ENCODE data around the gene IGSF21.

The IGSF21 gene

DNA sequence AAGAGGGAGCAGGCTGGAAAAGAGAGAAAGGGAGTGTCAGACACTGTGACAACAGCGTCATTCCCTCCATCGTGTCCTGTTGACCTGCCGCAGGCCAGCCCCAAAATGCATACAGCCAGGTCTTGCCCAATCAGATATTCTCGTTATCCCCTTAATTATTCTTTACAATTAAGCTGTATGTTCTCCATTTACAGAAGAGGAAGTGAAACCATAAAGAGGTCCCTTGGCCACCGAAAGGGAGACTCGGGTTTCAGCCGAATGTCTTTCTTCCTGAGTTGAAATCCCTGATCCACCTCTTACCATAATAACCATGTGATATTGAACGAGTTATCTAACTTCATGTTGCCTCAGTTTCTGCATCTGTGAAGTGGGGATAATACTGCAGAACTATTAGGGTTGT lies 70.5 kb downstream of the IGSF21 start:
- TF ChIP-seq GATA2 (IDR thresholded peaks at IDR 0.05; ENCODE audit: low read depth, low read length) (no peak), GATA3 (IDR thresholded peaks at IDR 0.05; ENCODE audit: low read depth, low read length) (no peak)

DNA sequence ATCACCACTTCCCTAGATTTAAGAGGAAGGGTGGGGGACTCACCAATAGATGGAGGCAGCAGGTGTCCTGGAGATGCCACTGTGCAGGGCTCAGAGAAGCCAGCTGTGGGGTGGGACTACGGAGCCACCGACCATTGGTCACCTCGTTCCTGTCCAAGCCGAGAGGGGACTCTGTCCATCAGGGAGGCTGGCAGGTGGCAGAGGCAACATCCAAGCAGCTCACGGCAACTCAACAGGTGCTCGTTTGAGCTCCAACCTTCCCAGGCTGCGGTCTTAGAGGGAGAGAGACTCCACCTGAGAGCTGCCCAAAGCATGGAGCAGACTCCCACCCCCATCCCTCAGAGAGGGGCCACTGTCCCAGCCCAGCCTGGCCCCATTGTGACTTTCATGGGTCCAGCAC lies 71.4 kb downstream of the IGSF21 start:
- no peak for TF ChIP-seq GATA2 (IDR thresholded peaks at IDR 0.05; ENCODE audit: low read depth, low read length)
- no peak for TF ChIP-seq GATA3 (IDR thresholded peaks at IDR 0.05; ENCODE audit: low read depth, low read length)

DNA sequence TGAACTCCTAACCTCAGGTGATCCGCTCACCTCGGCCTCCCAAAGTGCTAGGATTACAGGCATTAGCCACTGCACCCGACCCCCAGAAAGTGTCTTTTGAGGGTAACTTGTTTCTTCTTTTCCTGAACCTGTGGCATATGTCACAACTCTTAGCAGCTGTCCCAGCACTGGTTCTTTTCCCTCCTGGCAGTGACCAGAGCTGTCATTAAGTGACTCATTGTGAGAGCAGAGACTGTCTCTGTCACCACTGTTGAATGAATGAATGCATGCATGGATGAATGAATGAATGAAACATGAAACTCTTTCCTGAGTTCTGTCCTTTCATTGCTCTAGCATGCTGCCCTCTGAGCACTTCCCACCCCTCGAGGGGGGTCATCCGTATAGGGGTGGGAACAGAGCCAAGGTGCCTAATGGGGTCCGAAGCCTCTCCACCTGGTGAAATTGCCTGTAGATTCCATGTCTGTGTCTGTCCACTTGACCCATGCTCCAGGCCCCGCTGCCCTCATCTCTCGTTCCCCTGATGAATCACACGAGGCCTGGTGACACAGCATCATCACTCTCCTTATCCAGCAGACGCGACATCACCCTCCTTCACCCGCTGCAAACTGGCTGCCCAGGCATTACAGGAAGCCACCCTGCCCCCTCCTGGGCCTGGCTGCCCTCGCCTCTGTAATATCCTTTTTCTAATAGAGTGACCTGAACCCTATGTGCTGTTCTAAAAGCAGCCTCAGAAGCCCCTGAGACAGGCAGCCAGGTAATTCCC lies 75.0 kb downstream of the IGSF21 start:
- TF ChIP-seq GATA3 (IDR thresholded peaks at IDR 0.05; ENCODE audit: low read depth, low read length) (no peak), GATA2 (IDR thresholded peaks at IDR 0.05; ENCODE audit: low read depth, low read length) (no peak)

DNA sequence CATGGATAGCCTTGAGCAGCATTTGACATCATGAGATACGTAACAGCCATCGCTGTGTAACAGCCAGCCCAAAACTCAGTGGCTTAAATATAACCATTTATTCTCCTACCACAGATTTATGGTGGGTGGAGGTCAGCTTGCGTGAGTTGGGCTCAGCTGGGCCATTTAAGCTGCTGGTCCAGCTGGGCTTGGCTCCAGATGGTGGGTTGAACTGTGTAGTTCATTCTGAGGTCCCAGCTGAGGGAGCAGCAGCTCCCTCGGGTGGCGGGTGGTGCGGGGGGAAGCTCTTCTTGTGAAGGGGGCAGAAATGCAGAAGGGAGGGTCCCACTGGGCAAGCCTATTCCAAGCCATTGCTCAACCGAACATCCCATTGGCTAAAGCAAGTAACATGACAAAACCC lies 75.9 kb downstream of the IGSF21 start:
- TF ChIP-seq GATA3 (IDR thresholded peaks at IDR 0.05; ENCODE audit: low read depth, low read length) = no peak
- no peak for TF ChIP-seq GATA2 (IDR thresholded peaks at IDR 0.05; ENCODE audit: low read depth, low read length)

DNA sequence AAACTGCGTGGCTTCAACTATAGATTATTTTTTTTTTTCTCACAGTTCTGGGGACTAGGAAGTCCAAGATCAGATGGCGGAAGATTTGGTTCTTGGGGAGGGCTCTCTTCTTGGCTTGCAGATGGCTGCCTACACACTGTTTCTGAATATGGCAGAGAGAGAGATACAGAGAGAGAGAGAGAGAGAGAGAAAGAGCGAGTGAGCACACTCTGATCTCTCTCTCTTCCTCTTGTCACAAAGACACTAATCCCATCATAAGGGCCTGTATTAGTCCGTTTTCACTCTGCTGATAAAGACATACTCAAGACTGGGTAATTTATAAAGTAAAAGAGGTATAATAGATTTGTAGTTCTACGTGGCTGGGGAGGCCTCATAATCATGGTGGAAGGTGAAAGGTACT lies 79.5 kb downstream of the IGSF21 start:
- TF ChIP-seq GATA2 (IDR thresholded peaks at IDR 0.05; ENCODE audit: low read depth, low read length) (no peak), GATA3 (IDR thresholded peaks at IDR 0.05; ENCODE audit: low read depth, low read length) (no peak)

DNA sequence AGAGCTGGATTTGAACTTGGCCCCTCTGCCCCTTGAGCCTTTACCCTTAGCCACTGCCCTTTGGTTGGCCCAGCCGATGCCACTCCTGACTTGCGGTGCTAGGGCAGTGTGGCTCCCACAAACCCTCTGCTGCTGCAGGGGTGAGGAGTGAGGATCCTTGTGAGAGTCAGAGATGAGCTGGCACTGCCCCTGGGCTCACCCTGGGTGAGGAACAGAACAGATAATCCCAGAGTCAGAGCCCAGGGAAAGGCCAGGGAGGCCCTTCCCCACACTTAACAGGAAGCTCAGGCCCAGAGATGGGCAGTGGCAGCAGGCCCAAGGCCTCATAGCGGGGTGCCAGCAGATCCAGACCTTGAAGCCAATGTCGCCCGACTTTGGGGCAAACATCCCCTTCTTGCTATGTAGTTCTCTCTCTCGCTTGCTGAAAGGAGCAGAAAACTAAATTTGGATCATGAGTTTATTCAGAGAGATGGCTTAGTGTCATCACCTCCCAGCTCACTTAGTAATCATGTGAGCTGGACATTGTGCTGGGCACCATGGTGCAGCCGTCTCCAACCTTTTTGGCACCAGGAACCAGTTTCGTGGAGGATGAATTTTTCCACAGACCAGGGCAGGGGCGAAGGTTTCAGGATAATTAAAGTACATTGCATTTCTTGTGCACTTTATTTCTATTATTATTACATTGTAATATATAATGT lies 81.4 kb downstream of the IGSF21 start:
- no peak for TF ChIP-seq GATA3 (IDR thresholded peaks at IDR 0.05; ENCODE audit: low read depth, low read length)

DNA sequence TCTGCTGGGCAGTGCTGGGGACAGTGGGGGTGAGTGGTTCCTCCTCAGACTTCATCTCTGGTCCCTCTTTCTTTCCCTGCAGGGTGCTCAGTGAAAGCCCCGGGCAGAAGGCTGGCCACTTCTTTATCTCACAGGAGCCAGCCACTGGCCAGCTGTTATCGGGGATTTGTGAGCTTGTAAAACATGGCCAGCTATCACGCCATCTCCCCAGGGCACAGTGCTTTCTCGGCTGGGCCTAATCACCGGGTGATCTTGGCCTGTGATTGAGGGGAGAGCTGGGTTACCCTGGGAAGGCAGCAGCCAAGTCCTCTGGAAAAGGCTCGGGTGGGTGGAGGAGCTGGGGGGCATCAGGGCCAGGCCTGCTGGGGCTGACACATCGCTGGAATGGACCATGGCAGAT lies 83.0 kb downstream of the IGSF21 start:
- TF ChIP-seq GATA3 (IDR thresholded peaks at IDR 0.05; ENCODE audit: low read depth, low read length) = peak; percentile 97
- peak; percentile 100 for TF ChIP-seq GATA2 (IDR thresholded peaks at IDR 0.05; ENCODE audit: low read depth, low read length)

DNA sequence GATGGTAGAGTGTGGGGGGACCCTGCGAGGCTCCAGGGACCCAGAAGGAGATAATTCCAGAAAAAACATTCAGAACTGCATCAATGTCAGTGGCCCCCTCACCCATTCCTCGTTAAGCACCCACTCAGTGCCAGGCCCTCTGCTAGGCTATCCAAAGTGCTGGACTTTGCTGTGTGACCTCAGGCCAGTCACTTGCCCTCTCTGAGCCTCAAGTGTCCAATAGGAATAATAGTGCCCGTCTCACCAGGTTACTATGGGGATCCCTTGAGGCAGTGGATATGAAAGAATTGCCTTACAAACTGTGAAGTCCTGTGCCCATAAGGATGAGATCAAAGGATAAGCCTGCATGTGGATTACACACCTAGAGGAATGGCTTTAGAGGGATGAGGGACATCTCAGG lies 83.4 kb downstream of the IGSF21 start:
- TF ChIP-seq GATA2 (IDR thresholded peaks at IDR 0.05; ENCODE audit: low read depth, low read length) (no peak), GATA3 (IDR thresholded peaks at IDR 0.05; ENCODE audit: low read depth, low read length) (no peak)

DNA sequence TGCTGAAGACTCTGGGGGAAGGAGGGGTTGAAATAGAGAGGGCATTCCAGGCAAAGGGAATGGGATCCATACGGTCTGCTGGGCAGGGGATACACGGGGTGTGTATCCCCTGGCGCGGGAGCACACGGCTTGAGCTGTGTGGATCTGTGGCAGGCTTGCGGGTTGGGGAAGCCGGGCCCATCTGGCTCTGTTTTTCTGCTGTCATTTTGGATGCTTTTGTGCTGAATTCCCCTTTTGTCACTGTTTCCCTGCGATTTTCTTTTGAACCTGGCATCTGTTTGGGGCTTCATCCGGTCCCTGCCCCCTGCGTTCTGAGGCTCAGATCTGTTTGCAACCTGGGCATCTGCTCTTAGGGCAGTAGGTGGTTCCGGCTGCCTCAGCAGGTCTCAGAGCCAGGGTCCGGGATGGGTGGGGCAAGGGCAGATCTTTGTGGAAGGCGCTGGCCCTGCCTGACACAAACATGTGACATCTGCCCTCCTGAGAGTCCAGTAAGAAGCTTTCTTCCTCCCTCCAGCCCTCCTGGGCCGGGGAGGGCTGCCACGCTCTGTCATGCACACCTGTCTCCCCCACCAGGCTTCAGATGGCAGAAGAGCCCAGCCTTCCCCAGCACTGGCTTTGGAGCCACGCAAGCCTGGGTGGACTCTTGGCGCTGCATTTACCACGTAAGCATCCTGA lies 84.0 kb downstream of the IGSF21 start:
- TF ChIP-seq GATA3 (IDR thresholded peaks at IDR 0.05; ENCODE audit: low read depth, low read length) (no peak), GATA2 (IDR thresholded peaks at IDR 0.05; ENCODE audit: low read depth, low read length) (no peak)

DNA sequence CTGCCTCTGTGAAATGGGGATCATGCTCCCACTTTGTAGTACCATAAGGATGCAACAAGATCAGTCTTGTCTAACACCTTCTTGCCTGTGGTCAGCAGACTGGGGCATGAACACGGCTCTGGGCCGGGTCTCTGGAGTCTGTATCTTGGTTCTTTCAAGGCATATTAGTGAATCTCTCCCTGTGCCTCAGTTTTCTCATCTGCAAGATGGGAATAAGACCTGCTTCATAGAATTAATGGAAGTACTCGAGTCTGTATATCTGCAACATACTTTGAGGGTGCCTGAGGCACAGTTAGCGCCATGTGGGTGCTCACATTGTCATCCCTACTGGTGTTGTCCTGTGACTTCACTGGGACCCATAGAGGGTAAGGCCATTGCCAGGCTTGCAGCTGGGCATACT lies 84.6 kb downstream of the IGSF21 start:
- TF ChIP-seq GATA3 (IDR thresholded peaks at IDR 0.05; ENCODE audit: low read depth, low read length) = no peak
- no peak for TF ChIP-seq GATA2 (IDR thresholded peaks at IDR 0.05; ENCODE audit: low read depth, low read length)

DNA sequence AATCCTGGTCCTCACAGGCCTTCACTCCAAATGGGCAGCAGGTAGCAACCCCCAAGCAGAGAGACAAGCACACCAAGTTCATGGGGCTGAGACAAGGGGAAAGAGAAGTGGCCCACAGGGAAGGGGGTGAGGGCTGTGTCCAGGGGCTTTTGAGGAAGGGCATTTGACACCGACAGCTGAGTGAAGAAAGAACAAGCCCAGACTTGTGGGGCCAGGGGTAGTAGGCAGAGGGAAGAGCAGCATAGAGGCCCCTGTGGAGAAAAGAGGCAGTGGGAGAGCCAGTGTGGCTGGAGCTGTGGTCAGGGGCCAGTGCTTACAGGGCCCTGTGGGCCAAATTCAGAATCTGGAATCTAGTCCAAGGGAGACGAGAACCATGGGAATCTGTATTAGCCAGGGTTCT lies 85.4 kb downstream of the IGSF21 start:
- TF ChIP-seq GATA2 (IDR thresholded peaks at IDR 0.05; ENCODE audit: low read depth, low read length) = no peak
- no peak for TF ChIP-seq GATA3 (IDR thresholded peaks at IDR 0.05; ENCODE audit: low read depth, low read length)

DNA sequence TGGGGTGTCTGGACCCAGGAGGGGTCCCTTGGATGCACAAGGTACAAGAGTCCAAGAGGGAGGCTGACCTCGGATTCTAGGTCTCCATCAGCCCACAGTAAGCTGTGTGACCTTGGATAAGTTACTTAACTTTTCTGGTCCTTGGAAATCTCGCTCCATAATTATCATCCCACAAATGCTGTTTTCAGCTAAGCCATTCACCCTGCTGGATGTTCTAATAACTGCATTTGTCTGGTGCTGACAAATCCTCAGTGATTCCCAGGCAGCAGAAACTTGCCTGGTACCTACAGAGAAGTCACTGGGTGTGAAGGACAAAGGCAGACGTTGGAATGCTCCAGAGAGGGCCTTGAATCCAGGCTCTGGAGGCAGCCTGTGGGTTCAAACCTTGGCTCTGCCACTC lies 89.7 kb downstream of the IGSF21 start:
- TF ChIP-seq GATA3 (IDR thresholded peaks at IDR 0.05; ENCODE audit: low read depth, low read length) = no peak
- no peak for TF ChIP-seq GATA2 (IDR thresholded peaks at IDR 0.05; ENCODE audit: low read depth, low read length)

DNA sequence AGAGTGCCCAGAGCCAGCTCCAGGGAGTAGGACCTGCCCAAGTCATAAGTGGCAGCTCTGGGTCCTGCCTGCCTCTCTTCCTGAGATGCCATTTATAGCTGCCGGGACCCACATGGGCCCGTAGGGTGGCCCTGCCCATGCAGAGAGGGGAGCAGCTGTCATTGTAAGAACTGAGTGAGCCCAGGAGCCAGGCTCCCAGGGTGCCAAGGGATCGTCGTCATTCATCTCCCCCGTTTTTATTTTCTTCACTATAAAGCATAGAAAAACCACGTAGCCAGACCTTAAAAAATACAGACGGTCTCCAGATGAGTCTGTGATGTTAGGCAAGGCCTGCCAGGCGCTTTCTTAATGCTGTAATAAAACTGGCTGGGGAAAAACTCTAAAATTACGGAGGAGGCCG lies 90.7 kb downstream of the IGSF21 start:
- TF ChIP-seq GATA3 (IDR thresholded peaks at IDR 0.05; ENCODE audit: low read depth, low read length) = no peak
- TF ChIP-seq GATA2 (IDR thresholded peaks at IDR 0.05; ENCODE audit: low read depth, low read length) = no peak

DNA sequence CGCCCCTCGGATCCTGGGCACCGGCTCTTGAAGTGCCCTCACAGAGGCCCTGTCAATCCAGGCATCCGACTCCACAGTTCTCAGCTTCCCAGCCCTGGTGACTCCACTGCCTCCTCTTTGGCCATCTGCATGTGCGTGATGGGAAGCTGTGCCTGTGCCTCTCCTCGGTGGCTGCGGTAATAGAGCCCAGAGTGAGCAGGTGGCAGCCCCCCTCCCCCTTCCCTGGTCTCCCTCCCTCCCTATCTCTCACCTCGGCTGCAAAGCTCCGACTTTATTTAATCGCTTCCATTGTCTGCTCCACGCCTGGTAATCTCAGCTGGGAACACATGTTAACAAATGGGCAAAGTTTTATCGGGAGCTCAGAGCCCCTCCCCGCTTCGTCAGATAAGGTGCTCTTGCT lies 91.9 kb downstream of the IGSF21 start:
- TF ChIP-seq GATA3 (IDR thresholded peaks at IDR 0.05; ENCODE audit: low read depth, low read length) (no peak), GATA2 (IDR thresholded peaks at IDR 0.05; ENCODE audit: low read depth, low read length) (peak; percentile 40; the same call in 1 of the 2 replicates)

Data from SH-SY5Y (cell line).